SK-N-SH treated with all-trans-retinoic acid at 6 μM for 48 hours (cell line): ENCODE measurements around the gene FAM135A.

Experiments used
- ATAC-seq: fragments of 200-7000 bp; cut with Tn5 transposase; 3 replicates; pipeline ENCODE4 v1.9.1; 2020; ENCODE audit warnings: mild to moderate bottlenecking, moderate library complexity
- ARNTL ChIP-seq: fragments of 450-650 bp; formaldehyde crosslinking; IDR thresholded peaks from 2 replicates; pipeline ENCODE4 v1.5.0; 2020; ENCODE audit warnings: low read depth, mild to moderate bottlenecking, moderate library complexity, borderline replicate concordance
- BACH2 ChIP-seq: fragments of 250-450 bp; sonication (Bioruptor Pico); IDR thresholded peaks from 2 replicates; pipeline ENCODE4 v1.9.0; 2021; ENCODE audit warnings: mild to moderate bottlenecking, borderline replicate concordance
- CSDC2 ChIP-seq: fragments of 250-450 bp; sonication (Bioruptor Pico); IDR thresholded peaks from 2 replicates; pipeline ENCODE4 v1.5.0; 2020; ENCODE audit warnings: mild to moderate bottlenecking, moderate library complexity
- ESRRG ChIP-seq: fragments of 250-450 bp; sonication (Bioruptor Pico); IDR thresholded peaks from 2 replicates; pipeline ENCODE4 v1.6.1; 2021; ENCODE audit warnings: mild to moderate bottlenecking
- GLIS3 ChIP-seq: fragments of 250-450 bp; sonication (Bioruptor Pico); IDR thresholded peaks from 2 replicates; pipeline ENCODE4 v1.5.0; 2020; ENCODE audit warnings: mild to moderate bottlenecking, moderate library complexity
- ISL1 ChIP-seq: fragments of 250-450 bp; sonication (Bioruptor Pico); IDR thresholded peaks from 2 replicates; pipeline ENCODE4 v2.1.2; 2022; ENCODE audit warnings: mild to moderate bottlenecking, moderate library complexity
- OSR1 ChIP-seq: fragments of 250-450 bp; sonication (Bioruptor Pico); IDR thresholded peaks from 2 replicates; pipeline ENCODE4 v1.8.0; 2022; ENCODE audit warnings: moderate library complexity, mild to moderate bottlenecking, inconsistent platforms
- PPARA ChIP-seq: fragments of 250-450 bp; sonication (Bioruptor Pico); IDR thresholded peaks from 2 replicates; pipeline ENCODE4 v1.5.0; 2020; ENCODE audit warnings: mild to moderate bottlenecking, borderline replicate concordance
- RARB ChIP-seq: fragments of 250-450 bp; sonication (Bioruptor Pico); IDR thresholded peaks from 2 replicates; pipeline ENCODE4 v1.8.0; 2021; ENCODE audit warnings: mild to moderate bottlenecking, moderate library complexity
- SNAI2 ChIP-seq: fragments of 250-450 bp; sonication (Bioruptor Pico); IDR thresholded peaks from 2 replicates; pipeline ENCODE4 v1.5.0; 2020; ENCODE audit warnings: mild to moderate bottlenecking, moderate library complexity
- TCF4 ChIP-seq: fragments of 250-450 bp; sonication (Bioruptor Pico); IDR thresholded peaks from 2 replicates; pipeline ENCODE4 v1.8.0; 2021; ENCODE audit warnings: mild to moderate bottlenecking, moderate library complexity, borderline replicate concordance
- TOX ChIP-seq: fragments of 250-450 bp; sonication (Bioruptor Pico); IDR thresholded peaks from 2 replicates; pipeline ENCODE4 v1.8.0; 2021; ENCODE audit warnings: mild to moderate bottlenecking, moderate library complexity, borderline replicate concordance
- ZC3H10 ChIP-seq: fragments of 250-450 bp; sonication (Bioruptor Pico); IDR thresholded peaks from 2 replicates; pipeline ENCODE4 v1.5.1; 2021; ENCODE audit warnings: mild to moderate bottlenecking, moderate library complexity
- ZFP3 ChIP-seq: fragments of 250-450 bp; sonication (Bioruptor Pico); IDR thresholded peaks from 2 replicates; pipeline ENCODE4 v1.5.0; 2020; ENCODE audit warnings: mild to moderate bottlenecking, moderate library complexity
- ZFP30 ChIP-seq: fragments of 450-650 bp; formaldehyde crosslinking; IDR thresholded peaks from 2 replicates; pipeline ENCODE4 v1.5.0; 2022; ENCODE audit warnings: mild to moderate bottlenecking, moderate library complexity
- ZNF565 ChIP-seq: fragments of 450-650 bp; formaldehyde crosslinking; conservative IDR thresholded peaks from 2 replicates; pipeline ENCODE4 v1.5.0; 2020; ENCODE audit warnings: low read depth, mild to moderate bottlenecking, moderate library complexity
- ZNF70 ChIP-seq: fragments of 450-650 bp; formaldehyde crosslinking; IDR thresholded peaks from 2 replicates; pipeline ENCODE4 v1.5.0; 2020; ENCODE audit warnings: mild to moderate bottlenecking, moderate library complexity
- ZNF8 ChIP-seq: fragments of 450-650 bp; formaldehyde crosslinking; IDR thresholded peaks from 2 replicates; pipeline ENCODE4 v1.5.0; 2020; ENCODE audit warnings: mild to moderate bottlenecking, moderate library complexity
- TF ChIP-seq, protein P1 (sequence below): fragments of 250-450 bp; sonication (Bioruptor Pico); IDR thresholded peaks from 2 replicates; pipeline ENCODE4 v1.5.1; 2021; ENCODE audit warnings: mild to moderate bottlenecking, moderate library complexity
- TF ChIP-seq, protein P2 (sequence below): fragments of 250-450 bp; sonication (Bioruptor Pico); IDR thresholded peaks from 2 replicates; pipeline ENCODE4 v1.5.0; 2020; ENCODE audit warnings: mild to moderate bottlenecking, moderate library complexity
- TF ChIP-seq, protein P3 (sequence below): fragments of 250-450 bp; sonication (Bioruptor Pico); IDR thresholded peaks from 2 replicates; pipeline ENCODE4 v1.8.0; 2021; ENCODE audit warnings: low read depth, mild to moderate bottlenecking, moderate library complexity, borderline replicate concordance
- TF ChIP-seq, protein P4 (sequence below): fragments of 250-450 bp; sonication (Bioruptor Pico); IDR thresholded peaks from 2 replicates; pipeline ENCODE4 v1.5.1; 2020; ENCODE audit warnings: low read depth, mild to moderate bottlenecking, moderate library complexity
- TF ChIP-seq, protein P5 (sequence below): fragments of 250-450 bp; sonication (Bioruptor Pico); IDR thresholded peaks from 2 replicates; pipeline ENCODE4 v1.8.0; 2020; ENCODE audit warnings: mild to moderate bottlenecking, moderate library complexity, borderline replicate concordance

FAM135A gene

DNA sequence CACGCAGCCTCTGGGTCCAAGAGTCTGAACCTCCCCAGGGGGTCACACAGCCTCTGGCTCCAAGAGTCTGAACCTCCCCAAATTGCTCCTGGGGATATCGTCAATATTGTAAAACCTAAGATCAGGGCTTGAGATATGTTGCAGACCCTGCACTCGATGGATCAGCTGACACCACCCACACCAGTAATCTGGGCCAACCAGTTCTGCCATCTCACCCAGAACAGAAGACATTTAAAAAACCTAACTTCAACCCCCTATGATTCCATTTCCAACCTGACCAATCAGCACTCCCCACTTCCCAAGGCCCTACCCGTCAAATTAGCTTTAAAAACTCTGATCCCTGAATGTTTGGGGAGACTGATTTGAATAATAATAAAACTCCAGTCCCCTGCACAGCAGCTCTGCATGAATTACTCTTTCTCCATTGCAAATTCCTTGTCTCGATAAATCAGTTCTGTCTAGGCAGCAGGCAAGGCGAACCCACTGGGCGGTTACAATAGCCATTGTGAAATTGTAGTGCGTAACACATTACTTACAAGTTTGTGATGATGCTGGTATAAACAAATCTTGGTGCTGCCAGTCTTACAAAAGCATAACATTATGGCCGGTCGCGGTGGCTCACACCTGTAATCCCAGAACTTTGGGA, 32.4 kb upstream of the FAM135A start (continued):
- TF ChIP-seq BACH2 (CRISPR knock-in tag) (no peak), CSDC2 (CRISPR knock-in tag) (no peak), TCF4 (CRISPR knock-in tag) (no peak), ZNF8 (CRISPR knock-in tag) (no peak)
- TF ChIP-seq, protein P1, sequence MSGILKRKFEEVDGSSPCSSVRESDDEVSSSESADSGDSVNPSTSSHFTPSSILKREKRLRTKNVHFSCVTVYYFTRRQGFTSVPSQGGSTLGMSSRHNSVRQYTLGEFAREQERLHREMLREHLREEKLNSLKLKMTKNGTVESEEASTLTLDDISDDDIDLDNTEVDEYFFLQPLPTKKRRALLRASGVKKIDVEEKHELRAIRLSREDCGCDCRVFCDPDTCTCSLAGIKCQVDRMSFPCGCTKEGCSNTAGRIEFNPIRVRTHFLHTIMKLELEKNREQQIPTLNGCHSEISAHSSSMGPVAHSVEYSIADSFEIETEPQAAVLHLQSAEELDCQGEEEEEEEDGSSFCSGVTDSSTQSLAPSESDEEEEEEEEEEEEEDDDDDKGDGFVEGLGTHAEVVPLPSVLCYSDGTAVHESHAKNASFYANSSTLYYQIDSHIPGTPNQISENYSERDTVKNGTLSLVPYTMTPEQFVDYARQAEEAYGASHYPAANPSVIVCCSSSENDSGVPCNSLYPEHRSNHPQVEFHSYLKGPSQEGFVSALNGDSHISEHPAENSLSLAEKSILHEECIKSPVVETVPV (CRISPR knock-in tag): no peak

DNA sequence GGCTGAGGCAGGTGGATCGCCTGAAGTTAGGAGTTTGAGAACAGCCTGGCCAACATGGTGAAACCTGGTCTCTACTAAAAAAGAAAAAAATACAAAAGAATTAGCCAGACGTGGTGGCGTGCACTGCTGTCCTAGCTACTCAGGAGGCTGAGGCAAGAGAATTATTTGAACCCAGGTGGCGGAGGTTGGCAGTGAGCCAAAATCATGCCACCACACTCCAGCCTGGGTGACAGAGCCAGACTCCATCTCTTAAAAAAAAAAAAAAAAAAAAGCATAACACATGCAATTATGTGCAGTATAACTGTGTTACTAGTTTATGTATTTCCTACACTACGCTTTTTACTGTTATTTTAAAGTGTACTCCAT, 31.9 kb upstream of the FAM135A start:
- no peak for ATAC-seq
- TF ChIP-seq ARNTL (no peak), TOX (CRISPR knock-in tag) (no peak), GLIS3 (CRISPR knock-in tag) (no peak), RARB (no peak), TCF4 (CRISPR knock-in tag) (no peak), ESRRG (CRISPR knock-in tag) (no peak), ISL1 (CRISPR knock-in tag) (no peak)
- TF ChIP-seq, protein P2, sequence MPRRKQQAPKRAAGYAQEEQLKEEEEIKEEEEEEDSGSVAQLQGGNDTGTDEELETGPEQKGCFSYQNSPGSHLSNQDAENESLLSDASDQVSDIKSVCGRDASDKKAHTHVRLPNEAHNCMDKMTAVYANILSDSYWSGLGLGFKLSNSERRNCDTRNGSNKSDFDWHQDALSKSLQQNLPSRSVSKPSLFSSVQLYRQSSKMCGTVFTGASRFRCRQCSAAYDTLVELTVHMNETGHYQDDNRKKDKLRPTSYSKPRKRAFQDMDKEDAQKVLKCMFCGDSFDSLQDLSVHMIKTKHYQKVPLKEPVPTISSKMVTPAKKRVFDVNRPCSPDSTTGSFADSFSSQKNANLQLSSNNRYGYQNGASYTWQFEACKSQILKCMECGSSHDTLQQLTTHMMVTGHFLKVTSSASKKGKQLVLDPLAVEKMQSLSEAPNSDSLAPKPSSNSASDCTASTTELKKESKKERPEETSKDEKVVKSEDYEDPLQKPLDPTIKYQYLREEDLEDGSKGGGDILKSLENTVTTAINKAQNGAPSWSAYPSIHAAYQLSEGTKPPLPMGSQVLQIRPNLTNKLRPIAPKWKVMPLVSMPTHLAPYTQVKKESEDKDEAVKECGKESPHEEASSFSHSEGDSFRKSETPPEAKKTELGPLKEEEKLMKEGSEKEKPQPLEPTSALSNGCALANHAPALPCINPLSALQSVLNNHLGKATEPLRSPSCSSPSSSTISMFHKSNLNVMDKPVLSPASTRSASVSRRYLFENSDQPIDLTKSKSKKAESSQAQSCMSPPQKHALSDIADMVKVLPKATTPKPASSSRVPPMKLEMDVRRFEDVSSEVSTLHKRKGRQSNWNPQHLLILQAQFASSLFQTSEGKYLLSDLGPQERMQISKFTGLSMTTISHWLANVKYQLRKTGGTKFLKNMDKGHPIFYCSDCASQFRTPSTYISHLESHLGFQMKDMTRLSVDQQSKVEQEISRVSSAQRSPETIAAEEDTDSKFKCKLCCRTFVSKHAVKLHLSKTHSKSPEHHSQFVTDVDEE (CRISPR knock-in tag): no peak
- TF ChIP-seq, protein P3, sequence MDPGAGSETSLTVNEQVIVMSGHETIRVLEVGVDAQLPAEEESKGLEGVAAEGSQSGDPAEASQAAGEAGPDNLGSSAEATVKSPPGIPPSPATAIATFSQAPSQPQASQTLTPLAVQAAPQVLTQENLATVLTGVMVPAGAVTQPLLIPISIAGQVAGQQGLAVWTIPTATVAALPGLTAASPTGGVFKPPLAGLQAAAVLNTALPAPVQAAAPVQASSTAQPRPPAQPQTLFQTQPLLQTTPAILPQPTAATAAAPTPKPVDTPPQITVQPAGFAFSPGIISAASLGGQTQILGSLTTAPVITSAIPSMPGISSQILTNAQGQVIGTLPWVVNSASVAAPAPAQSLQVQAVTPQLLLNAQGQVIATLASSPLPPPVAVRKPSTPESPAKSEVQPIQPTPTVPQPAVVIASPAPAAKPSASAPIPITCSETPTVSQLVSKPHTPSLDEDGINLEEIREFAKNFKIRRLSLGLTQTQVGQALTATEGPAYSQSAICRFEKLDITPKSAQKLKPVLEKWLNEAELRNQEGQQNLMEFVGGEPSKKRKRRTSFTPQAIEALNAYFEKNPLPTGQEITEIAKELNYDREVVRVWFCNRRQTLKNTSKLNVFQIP: no peak
- TF ChIP-seq, protein P4, sequence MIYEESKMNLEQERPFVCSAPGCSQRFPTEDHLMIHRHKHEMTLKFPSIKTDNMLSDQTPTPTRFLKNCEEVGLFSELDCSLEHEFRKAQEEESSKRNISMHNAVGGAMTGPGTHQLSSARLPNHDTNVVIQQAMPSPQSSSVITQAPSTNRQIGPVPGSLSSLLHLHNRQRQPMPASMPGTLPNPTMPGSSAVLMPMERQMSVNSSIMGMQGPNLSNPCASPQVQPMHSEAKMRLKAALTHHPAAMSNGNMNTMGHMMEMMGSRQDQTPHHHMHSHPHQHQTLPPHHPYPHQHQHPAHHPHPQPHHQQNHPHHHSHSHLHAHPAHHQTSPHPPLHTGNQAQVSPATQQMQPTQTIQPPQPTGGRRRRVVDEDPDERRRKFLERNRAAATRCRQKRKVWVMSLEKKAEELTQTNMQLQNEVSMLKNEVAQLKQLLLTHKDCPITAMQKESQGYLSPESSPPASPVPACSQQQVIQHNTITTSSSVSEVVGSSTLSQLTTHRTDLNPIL (CRISPR knock-in tag): no peak

DNA sequence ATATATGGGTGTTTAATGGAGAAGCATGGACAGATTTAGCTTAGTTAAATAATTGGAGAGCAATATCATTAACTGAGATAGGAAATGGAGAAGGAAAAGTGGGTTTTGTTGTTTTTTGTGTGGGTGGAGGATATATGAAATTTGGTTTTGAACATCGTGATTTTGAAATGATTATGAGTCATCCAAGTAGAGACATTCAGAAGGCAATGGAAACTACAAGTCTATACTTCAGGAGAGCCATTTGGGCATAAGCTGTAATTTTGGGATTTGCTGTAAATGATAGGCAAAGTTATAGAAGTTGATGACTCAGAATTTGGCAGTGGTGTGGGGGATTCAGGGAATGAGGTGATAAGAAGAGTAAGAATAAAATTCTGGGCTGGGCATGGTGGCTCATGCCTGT, 27.4 kb upstream of the FAM135A start:
- no peak for ATAC-seq
- TF ChIP-seq SNAI2 (CRISPR knock-in tag) (no peak), ZC3H10 (CRISPR knock-in tag) (no peak), PPARA (CRISPR knock-in tag) (no peak), GLIS3 (CRISPR knock-in tag) (no peak), ARNTL (no peak), ZNF565 (CRISPR knock-in tag) (no peak), OSR1 (CRISPR knock-in tag) (no peak), ZFP3 (CRISPR knock-in tag) (no peak), TOX (CRISPR knock-in tag) (no peak), ZFP30 (no peak), RARB (no peak), BACH2 (CRISPR knock-in tag) (no peak), ESRRG (CRISPR knock-in tag) (no peak), CSDC2 (CRISPR knock-in tag) (no peak), TCF4 (CRISPR knock-in tag) (no peak), ZNF70 (CRISPR knock-in tag) (no peak), ISL1 (CRISPR knock-in tag) (no peak)
- TF ChIP-seq, protein P5, sequence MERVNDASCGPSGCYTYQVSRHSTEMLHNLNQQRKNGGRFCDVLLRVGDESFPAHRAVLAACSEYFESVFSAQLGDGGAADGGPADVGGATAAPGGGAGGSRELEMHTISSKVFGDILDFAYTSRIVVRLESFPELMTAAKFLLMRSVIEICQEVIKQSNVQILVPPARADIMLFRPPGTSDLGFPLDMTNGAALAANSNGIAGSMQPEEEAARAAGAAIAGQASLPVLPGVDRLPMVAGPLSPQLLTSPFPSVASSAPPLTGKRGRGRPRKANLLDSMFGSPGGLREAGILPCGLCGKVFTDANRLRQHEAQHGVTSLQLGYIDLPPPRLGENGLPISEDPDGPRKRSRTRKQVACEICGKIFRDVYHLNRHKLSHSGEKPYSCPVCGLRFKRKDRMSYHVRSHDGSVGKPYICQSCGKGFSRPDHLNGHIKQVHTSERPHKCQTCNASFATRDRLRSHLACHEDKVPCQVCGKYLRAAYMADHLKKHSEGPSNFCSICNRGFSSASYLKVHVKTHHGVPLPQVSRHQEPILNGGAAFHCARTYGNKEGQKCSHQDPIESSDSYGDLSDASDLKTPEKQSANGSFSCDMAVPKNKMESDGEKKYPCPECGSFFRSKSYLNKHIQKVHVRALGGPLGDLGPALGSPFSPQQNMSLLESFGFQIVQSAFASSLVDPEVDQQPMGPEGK (CRISPR knock-in tag): no peak
- TF ChIP-seq, protein P2 (CRISPR knock-in tag): no peak
- TF ChIP-seq, protein P4 (CRISPR knock-in tag): no peak
